H1 (cell line): ENCODE measurements around the gene HES5.

ENCODE experiments used
- ATF2 ChIP-seq: IDR thresholded peaks from 2 replicates; pipeline ENCODE4 v1.6.1; 2012; ENCODE audit warnings: low read length, inconsistent platforms
- ATF3 ChIP-seq: IDR thresholded peaks from 2 replicates; pipeline ENCODE4 v1.6.1; 2011; ENCODE audit warnings: low read depth, mild to moderate bottlenecking, low read length; ENCODE audit not compliant: insufficient read depth
- BCL11A ChIP-seq, 2 experiments: IDR thresholded peaks; one replicate each; pipeline ENCODE4 v1.6.1; 2011; ENCODE audit warnings: low read depth in 2 of 2, low read length in 2 of 2, mild to moderate bottlenecking in 2 of 2
- CHD1 ChIP-seq: IDR thresholded peaks from 2 replicates; pipeline ENCODE4 v1.6.1; 2012; ENCODE audit warnings: low read depth, low read length, improper control_type of control experiment
- CTCF ChIP-seq, 3 experiments: IDR thresholded peaks; 1 replicate in 2 of 3; 2 replicates in 1 of 3; pipeline versions ENCODE4 v1.5.1 to v1.6.1; 2011; ENCODE audit warnings: low read length in 3 of 3, mild to moderate bottlenecking in 3 of 3, inconsistent platforms in 2 of 3, low read depth in 1 of 3, moderate library complexity in 1 of 3; ENCODE audit not compliant: insufficient read depth in 1 of 3; ENCODE audit errors: control extremely low read depth in 1 of 3
- EP300 ChIP-seq, 2 experiments: IDR thresholded peaks; 1 replicate in 1 of 2; 2 replicates in 1 of 2; pipeline ENCODE4 v1.6.1; 2011 to 2012; ENCODE audit warnings: low read depth in 2 of 2, low read length in 2 of 2, mild to moderate bottlenecking in 2 of 2, borderline replicate concordance in 1 of 2, inconsistent platforms in 1 of 2, moderate library complexity in 1 of 2
- EZH2 ChIP-seq: fragments of 200-600 bp; sonication (generic); IDR thresholded peaks from 2 replicates; pipeline ENCODE4 v1.7.1; 2012; ENCODE audit warnings: low read depth, mild to moderate bottlenecking, moderate library complexity, low read length, inconsistent platforms; ENCODE audit not compliant: severe bottlenecking
- POLR2AphosphoS5 ChIP-seq: IDR thresholded peaks from 2 replicates; pipeline ENCODE4 v1.6.1; 2011; ENCODE audit warnings: low read depth, low read length
- TAF1 ChIP-seq: IDR thresholded peaks from 2 replicates; pipeline ENCODE4 v1.6.1; 2011; ENCODE audit warnings: mild to moderate bottlenecking, low read depth, low read length
- YY1 ChIP-seq: IDR thresholded peaks from 2 replicates; pipeline ENCODE4 v1.6.1; 2011; ENCODE audit warnings: low read depth, mild to moderate bottlenecking, low read length

GRCh38 chr1:2518528-2518927 is 11.5 kb downstream of the HES5 start:
- no peak for TF ChIP-seq EZH2
- no peak for TF ChIP-seq YY1
- TF ChIP-seq ATF2, result no peak
- TF ChIP-seq POLR2AphosphoS5, result no peak
- no peak for TF ChIP-seq CHD1
- no peak for TF ChIP-seq EP300 (IDR thresholded peaks at IDR 0.05; ENCODE audit: borderline replicate concordance in 1 of 2, low read depth in 2 of 2, low read length in 2 of 2)
- TF ChIP-seq BCL11A (IDR thresholded peaks at IDR 0.05; ENCODE audit: low read depth in 2 of 2, low read length in 2 of 2), result no peak
- no peak for TF ChIP-seq CTCF (IDR thresholded peaks at IDR 0.05; ENCODE audit: control extremely low read depth in 1 of 3, insufficient read depth in 1 of 3, low read depth in 1 of 3, low read length in 3 of 3)
- TF ChIP-seq ATF3, result no peak
- TF ChIP-seq TAF1, result no peak
